WTC11 (cell line): Measurements from ENCODE around the gene ZNF592. TPM values are rescaled to one million over a fixed set of nuclear protein-coding genes. Genes with fewer than 3 reads are reported as not detected.

Experiments
- ATAC-seq: fragments of 200-7000 bp; cut with Tn5 transposase; 2 replicates; pipeline ENCODE4 v1.10.0; 2021; ENCODE audit warnings: mild to moderate bottlenecking, moderate library complexity
- CTCF ChIA-PET: fragments of 300-600 bp; sonication (Branson Sonifier 250); formaldehyde crosslinking; loops from one replicate; lab custom pipeline; 2021; ENCODE audit warnings: antibody characterized with exemption; lab: Charles Lee
- POLR2A ChIA-PET: fragments of 350-600 bp; sonication (Branson Sonifier 250); formaldehyde crosslinking; loops from one replicate; lab custom pipeline; 2021; ENCODE audit warnings: antibody characterized with exemption; lab: Charles Lee
- DNase-seq: peaks from one replicate; pipeline ENCODE4 v3.0.0; 2021; ENCODE audit warnings: low spot score
- H3K27ac Mint-ChIP-seq: 2 replicates; pipeline ENCODE4 v1.8.0; 2021; ENCODE audit warnings: mixed read lengths
- H3K27me3 Mint-ChIP-seq: 2 replicates; pipeline ENCODE4 v1.8.0; 2021; ENCODE audit warnings: low read depth, mild to moderate bottlenecking, moderate library complexity, mixed read lengths
- H3K36me3 Mint-ChIP-seq: 2 replicates; pipeline ENCODE4 v1.8.0; 2021; ENCODE audit warnings: mixed read lengths
- H3K4me1 Mint-ChIP-seq: 2 replicates; pipeline ENCODE4 v1.8.0; 2022; ENCODE audit warnings: mixed read lengths
- H3K4me3 Mint-ChIP-seq: 2 replicates; pipeline ENCODE4 v1.8.0; 2021; ENCODE audit warnings: mild to moderate bottlenecking, moderate library complexity, mixed read lengths
- H3K9me3 Mint-ChIP-seq: 2 replicates; pipeline ENCODE4 v1.8.0; 2021; ENCODE audit warnings: mixed read lengths
- ATF1 ChIP-seq: sonication (generic); formaldehyde crosslinking; IDR thresholded peaks from 2 replicates; pipeline ENCODE4 v1.8.1; 2023; ENCODE audit warnings: mild to moderate bottlenecking, moderate library complexity, missing genetic modification reagents
- FOXK1 ChIP-seq: sonication (generic); formaldehyde crosslinking; IDR thresholded peaks from 2 replicates; pipeline ENCODE4 v1.8.0; 2022; ENCODE audit warnings: mild to moderate bottlenecking, moderate library complexity, missing genetic modification reagents
- GRHL2 ChIP-seq: fragments of 250-450 bp; sonication (Bioruptor Pico); IDR thresholded peaks from 2 replicates; pipeline ENCODE4 v1.8.0; 2022; ENCODE audit warnings: mild to moderate bottlenecking, moderate library complexity; ENCODE audit not compliant: insufficient replicate concordance, severe bottlenecking
- GTF2I ChIP-seq: fragments of 250-450 bp; sonication (Bioruptor Pico); conservative IDR thresholded peaks from 2 replicates; pipeline ENCODE4 v1.4.0; 2021; ENCODE audit warnings: mild to moderate bottlenecking
- IRF2 ChIP-seq: sonication (generic); formaldehyde crosslinking; IDR thresholded peaks from 2 replicates; pipeline ENCODE4 v1.8.0; 2022; ENCODE audit warnings: low read depth, missing genetic modification reagents, borderline replicate concordance
- JAZF1 ChIP-seq: fragments of 250-450 bp; sonication (Bioruptor Pico); IDR thresholded peaks from 2 replicates; pipeline ENCODE4 v1.9.0; 2021; ENCODE audit warnings: moderate library complexity, mild to moderate bottlenecking, inconsistent platforms
- RELA ChIP-seq: sonication (generic); formaldehyde crosslinking; IDR thresholded peaks from 2 replicates; pipeline ENCODE4 v1.8.1; 2022; ENCODE audit warnings: missing genetic modification reagents, mild to moderate bottlenecking, borderline replicate concordance
- SOX15 ChIP-seq: fragments of 250-450 bp; sonication (Bioruptor Pico); IDR thresholded peaks from 2 replicates; pipeline ENCODE4 v1.9.0; 2021; ENCODE audit warnings: mild to moderate bottlenecking
- TEAD1 ChIP-seq: sonication (generic); formaldehyde crosslinking; IDR thresholded peaks from 2 replicates; pipeline ENCODE4 v1.8.0; 2022; ENCODE audit warnings: mild to moderate bottlenecking, missing genetic modification reagents
- ZNF317 ChIP-seq: sonication (generic); formaldehyde crosslinking; IDR thresholded peaks from 2 replicates; pipeline ENCODE4 v1.8.1; 2023; ENCODE audit warnings: low read depth, mild to moderate bottlenecking, moderate library complexity, missing genetic modification reagents, borderline replicate concordance
- ZNF416 ChIP-seq: fragments of 250-450 bp; sonication (Bioruptor Pico); IDR thresholded peaks from 2 replicates; pipeline ENCODE4 v1.9.0; 2021; ENCODE audit warnings: mild to moderate bottlenecking, inconsistent platforms
- total RNA-seq: library from RNA; stranded (reverse); gene quantifications from 3 replicates; pipeline ENCODE4 v1.2.3, GENCODE V29; 2021
- TF ChIP-seq, protein P1 (sequence below): fragments of 250-450 bp; sonication (Bioruptor Pico); conservative IDR thresholded peaks from 2 replicates; pipeline ENCODE4 v1.9.0; 2021; ENCODE audit warnings: mild to moderate bottlenecking
- TF ChIP-seq, protein P2 (sequence below): sonication (generic); formaldehyde crosslinking; IDR thresholded peaks from 2 replicates; pipeline ENCODE4 v1.8.1; 2023; ENCODE audit warnings: mild to moderate bottlenecking, missing genetic modification reagents
- TF ChIP-seq, protein P3 (sequence below): sonication (generic); formaldehyde crosslinking; IDR thresholded peaks from 2 replicates; pipeline ENCODE4 v1.8.1; 2023; ENCODE audit warnings: mild to moderate bottlenecking, missing genetic modification reagents, moderate library complexity
- TF ChIP-seq, protein P4 (sequence below): sonication (generic); formaldehyde crosslinking; IDR thresholded peaks from 2 replicates; pipeline ENCODE4 v1.8.0; 2023; ENCODE audit warnings: mild to moderate bottlenecking, missing genetic modification reagents
- TF ChIP-seq, protein P5 (sequence below): sonication (generic); formaldehyde crosslinking; IDR thresholded peaks from 2 replicates; pipeline ENCODE4 v1.8.1; 2023; ENCODE audit warnings: mild to moderate bottlenecking, missing genetic modification reagents, borderline replicate concordance

Gene ZNF592
- total RNA-seq, 1 experiment from 2014 or later, result 28.0 TPM

DNA sequence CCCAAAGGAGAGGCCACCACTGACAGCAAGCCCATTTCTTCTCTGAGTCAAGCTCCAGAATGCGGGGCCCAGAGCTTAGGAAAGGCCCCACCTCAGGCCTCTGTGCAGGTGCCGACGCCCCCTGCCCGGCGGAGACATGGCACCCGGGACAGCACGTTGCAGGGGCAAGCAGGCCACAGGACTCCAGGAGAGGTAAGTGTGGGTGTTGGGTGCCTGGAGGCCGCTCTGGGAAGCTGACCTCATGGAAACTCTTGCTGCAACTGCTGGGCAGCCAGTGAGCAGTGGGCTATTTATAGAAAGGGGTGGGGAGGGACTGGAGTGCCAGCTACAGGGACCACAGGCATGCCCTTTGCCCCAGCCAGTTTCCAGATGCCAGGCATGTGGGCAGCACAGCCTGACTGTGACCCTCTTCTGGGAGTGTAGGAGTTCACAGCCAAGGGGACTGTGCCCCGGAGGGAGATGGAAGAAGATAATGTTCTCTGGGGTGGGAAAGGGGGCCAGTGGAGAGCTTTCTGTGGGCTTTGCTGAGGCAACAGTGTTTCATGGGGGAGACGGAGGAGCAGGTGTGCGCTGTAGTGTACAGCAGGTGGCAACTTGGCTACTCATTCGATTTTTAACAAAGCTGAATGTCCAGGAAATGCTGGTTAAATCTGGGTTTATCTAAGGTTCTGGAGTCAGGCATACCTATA, 92.5 kb downstream of the ZNF592 start:
- no peaks in the 10 kb centered on the region for H3K27me3 Mint-ChIP-seq
- TF ChIP-seq IRF2 (CRISPR knock-in tag) (no peak), ATF1 (CRISPR knock-in tag) (no peak)
- TF ChIP-seq, protein P1, sequence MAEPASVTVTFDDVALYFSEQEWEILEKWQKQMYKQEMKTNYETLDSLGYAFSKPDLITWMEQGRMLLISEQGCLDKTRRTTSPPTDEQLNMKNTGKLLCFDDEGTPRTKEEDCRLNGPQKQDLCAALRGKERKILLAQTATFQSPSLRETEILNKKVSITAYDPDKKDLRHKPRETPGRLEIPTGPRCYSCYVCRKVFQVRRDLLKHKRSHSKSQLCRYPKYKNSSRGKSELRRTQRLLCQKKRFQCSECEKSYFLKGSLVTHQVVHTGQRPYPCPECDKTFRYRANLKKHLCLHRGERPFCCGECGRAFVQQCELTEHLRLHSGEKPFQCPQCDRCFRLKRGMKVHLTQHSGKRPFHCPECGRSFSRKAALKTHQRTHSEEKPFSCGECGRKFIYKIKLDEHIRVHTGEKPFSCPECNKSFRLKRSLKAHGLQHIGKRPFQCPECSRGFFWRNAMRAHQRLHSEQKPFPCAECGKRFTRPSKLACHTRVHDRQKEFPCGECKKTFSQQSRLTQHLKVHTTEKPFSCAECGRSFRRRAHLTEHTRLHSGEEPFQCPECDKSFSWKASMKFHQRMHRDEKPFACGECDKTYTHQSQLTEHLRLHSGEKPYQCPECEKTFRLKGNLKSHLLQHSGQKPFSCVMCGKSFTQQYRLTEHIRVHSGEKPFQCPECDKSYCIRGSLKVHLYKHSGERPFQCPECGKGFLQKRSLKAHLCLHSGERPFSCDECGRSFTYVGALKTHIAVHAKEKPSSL, result no peak
- TF ChIP-seq, protein P2, sequence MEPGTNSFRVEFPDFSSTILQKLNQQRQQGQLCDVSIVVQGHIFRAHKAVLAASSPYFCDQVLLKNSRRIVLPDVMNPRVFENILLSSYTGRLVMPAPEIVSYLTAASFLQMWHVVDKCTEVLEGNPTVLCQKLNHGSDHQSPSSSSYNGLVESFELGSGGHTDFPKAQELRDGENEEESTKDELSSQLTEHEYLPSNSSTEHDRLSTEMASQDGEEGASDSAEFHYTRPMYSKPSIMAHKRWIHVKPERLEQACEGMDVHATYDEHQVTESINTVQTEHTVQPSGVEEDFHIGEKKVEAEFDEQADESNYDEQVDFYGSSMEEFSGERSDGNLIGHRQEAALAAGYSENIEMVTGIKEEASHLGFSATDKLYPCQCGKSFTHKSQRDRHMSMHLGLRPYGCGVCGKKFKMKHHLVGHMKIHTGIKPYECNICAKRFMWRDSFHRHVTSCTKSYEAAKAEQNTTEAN (CRISPR knock-in tag), result no peak
- TF ChIP-seq, protein P3, sequence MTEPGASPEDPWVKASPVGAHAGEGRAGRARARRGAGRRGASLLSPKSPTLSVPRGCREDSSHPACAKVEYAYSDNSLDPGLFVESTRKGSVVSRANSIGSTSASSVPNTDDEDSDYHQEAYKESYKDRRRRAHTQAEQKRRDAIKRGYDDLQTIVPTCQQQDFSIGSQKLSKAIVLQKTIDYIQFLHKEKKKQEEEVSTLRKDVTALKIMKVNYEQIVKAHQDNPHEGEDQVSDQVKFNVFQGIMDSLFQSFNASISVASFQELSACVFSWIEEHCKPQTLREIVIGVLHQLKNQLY (CRISPR knock-in tag), result no peak
- TF ChIP-seq, protein P4, sequence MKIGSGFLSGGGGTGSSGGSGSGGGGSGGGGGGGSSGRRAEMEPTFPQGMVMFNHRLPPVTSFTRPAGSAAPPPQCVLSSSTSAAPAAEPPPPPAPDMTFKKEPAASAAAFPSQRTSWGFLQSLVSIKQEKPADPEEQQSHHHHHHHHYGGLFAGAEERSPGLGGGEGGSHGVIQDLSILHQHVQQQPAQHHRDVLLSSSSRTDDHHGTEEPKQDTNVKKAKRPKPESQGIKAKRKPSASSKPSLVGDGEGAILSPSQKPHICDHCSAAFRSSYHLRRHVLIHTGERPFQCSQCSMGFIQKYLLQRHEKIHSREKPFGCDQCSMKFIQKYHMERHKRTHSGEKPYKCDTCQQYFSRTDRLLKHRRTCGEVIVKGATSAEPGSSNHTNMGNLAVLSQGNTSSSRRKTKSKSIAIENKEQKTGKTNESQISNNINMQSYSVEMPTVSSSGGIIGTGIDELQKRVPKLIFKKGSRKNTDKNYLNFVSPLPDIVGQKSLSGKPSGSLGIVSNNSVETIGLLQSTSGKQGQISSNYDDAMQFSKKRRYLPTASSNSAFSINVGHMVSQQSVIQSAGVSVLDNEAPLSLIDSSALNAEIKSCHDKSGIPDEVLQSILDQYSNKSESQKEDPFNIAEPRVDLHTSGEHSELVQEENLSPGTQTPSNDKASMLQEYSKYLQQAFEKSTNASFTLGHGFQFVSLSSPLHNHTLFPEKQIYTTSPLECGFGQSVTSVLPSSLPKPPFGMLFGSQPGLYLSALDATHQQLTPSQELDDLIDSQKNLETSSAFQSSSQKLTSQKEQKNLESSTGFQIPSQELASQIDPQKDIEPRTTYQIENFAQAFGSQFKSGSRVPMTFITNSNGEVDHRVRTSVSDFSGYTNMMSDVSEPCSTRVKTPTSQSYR, result no peak
- TF ChIP-seq, all 79 proteins: peak for 0
- Mint-ChIP-seq H3K4me3 (no peak overlapping the region), H3K27ac (no peak overlapping the region; the same call in 1 of the 2 replicates), H3K4me1 (no peaks in the 10 kb centered on the region), H3K9me3 (no peaks in the 10 kb centered on the region), H3K36me3 (peaks cover 6% of the 10 kb centered on the region; the same call in 1 of the 2 replicates)
- no peak for DNase-seq
- no peak for ATAC-seq
- ChIA-PET POLR2A (no interaction called here), CTCF (interaction anchor here (2.1 kb wide), 1 partner anchor 87 kb away, joined by 7 read pairs; no protein-coding TSS in a partner anchor)

DNA sequence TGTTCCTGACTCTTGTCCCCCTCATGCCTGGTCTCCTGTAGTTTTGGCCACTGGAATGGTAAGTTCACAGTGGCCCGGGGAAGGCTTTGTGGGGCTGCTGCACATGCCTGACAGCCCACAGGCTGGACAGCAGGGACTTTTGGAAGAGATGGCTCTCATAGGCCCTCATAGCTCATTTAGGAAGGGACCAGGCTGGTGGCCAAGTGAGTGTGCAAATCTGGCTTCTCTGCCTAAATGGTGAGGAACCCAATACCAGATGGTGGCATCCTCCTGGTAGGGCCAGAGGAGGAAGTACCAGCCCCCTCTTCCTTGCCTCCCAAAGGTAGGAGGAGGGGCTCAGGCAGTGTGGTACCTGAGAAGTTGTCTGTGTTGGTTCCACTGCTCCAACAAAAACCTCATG, 94.4 kb downstream of the ZNF592 start:
- peaks cover 14% of the 10 kb centered on the region for H3K9me3 Mint-ChIP-seq
- POLR2A ChIA-PET, result no interaction called here
- CTCF ChIA-PET, result no interaction called here
- no peak overlapping the region for H3K27ac Mint-ChIP-seq
- ATAC-seq (no peak), DNase-seq (no peak)
- H3K4me3 Mint-ChIP-seq, result no peak overlapping the region
- no peaks in the 10 kb centered on the region for H3K4me1 Mint-ChIP-seq
- H3K36me3 Mint-ChIP-seq, result peaks cover 18% of the 10 kb centered on the region
- no peaks in the 10 kb centered on the region for H3K27me3 Mint-ChIP-seq
- TF ChIP-seq ZNF317 (CRISPR knock-in tag), result no peak
- TF ChIP-seq SOX15 (CRISPR knock-in tag), result no peak
- no peak for TF ChIP-seq ZNF416
- TF ChIP-seq RELA (CRISPR knock-in tag), result no peak
- no peak for TF ChIP-seq GTF2I (CRISPR knock-in tag)
- TF ChIP-seq, protein P4, result no peak
- no peak for TF ChIP-seq JAZF1 (CRISPR knock-in tag)
- no peak for TF ChIP-seq TEAD1 (CRISPR knock-in tag)
- TF ChIP-seq, protein P5, sequence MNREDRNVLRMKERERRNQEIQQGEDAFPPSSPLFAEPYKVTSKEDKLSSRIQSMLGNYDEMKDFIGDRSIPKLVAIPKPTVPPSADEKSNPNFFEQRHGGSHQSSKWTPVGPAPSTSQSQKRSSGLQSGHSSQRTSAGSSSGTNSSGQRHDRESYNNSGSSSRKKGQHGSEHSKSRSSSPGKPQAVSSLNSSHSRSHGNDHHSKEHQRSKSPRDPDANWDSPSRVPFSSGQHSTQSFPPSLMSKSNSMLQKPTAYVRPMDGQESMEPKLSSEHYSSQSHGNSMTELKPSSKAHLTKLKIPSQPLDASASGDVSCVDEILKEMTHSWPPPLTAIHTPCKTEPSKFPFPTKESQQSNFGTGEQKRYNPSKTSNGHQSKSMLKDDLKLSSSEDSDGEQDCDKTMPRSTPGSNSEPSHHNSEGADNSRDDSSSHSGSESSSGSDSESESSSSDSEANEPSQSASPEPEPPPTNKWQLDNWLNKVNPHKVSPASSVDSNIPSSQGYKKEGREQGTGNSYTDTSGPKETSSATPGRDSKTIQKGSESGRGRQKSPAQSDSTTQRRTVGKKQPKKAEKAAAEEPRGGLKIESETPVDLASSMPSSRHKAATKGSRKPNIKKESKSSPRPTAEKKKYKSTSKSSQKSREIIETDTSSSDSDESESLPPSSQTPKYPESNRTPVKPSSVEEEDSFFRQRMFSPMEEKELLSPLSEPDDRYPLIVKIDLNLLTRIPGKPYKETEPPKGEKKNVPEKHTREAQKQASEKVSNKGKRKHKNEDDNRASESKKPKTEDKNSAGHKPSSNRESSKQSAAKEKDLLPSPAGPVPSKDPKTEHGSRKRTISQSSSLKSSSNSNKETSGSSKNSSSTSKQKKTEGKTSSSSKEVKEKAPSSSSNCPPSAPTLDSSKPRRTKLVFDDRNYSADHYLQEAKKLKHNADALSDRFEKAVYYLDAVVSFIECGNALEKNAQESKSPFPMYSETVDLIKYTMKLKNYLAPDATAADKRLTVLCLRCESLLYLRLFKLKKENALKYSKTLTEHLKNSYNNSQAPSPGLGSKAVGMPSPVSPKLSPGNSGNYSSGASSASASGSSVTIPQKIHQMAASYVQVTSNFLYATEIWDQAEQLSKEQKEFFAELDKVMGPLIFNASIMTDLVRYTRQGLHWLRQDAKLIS, result no peak
- TF ChIP-seq IRF2 (CRISPR knock-in tag), result no peak
- TF ChIP-seq GRHL2 (CRISPR knock-in tag), result no peak
- TF ChIP-seq, protein P2 (CRISPR knock-in tag), result no peak
- no peak for TF ChIP-seq FOXK1
